Measurements from ENCODE around the gene IQGAP3.

GRCh38 chr1:156601892-156602291 is 29.5 kb upstream of the IQGAP3 start:
- TF ChIP-seq CTCF (IDR thresholded peaks at IDR 0.05) (no peak), ZFX (IDR thresholded peaks at IDR 0.05; ENCODE audit: borderline replicate concordance) (no peak)

Data from 22Rv1 (cell line).